Activated CD8-positive, alpha-beta memory T cell treated with anti-CD3 and anti-CD28 coated beads, Interleukin-2, amount 50 U/mL, for 4 hours (primary cell): ENCODE measurements around the gene ZFAND3.

Experiments used
- DNase-seq: peaks from one replicate; pipeline ENCODE4 v3.0.0-alpha.2; 2020

Gene ZFAND3

DNA sequence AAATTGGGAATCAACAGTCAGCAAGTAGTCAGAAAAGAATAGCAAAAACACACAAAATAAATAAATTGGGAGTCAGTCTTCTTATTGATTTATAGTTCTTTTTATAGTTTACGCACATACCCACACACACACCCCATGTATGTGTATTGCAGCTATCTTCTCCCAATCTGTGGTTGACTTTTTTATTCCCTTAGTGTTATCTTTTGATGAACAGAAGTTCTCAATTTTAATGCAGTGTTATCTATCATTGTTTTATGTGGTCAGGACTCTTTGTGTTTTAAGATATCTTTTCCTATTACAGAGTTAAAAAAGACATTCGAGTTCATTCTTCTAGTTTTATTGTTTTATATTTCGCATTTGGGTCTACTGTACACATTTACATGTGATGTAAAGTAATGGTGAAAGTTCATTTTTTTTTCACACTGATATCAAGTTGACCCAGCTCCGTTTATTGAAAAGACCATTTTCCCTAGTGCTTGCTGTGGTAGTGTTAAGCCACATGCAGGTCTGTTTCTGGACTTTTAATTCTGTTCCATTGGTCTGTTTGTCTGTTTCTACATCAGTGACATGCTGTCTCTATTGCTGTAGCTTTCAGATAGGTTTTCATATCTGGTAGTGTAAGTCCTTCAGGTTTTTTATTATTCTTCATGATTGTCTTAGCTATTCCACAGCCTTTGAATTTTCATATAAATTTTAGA is 78.4 kb downstream of the ZFAND3 start:
- DNase-seq, result no peak

DNA sequence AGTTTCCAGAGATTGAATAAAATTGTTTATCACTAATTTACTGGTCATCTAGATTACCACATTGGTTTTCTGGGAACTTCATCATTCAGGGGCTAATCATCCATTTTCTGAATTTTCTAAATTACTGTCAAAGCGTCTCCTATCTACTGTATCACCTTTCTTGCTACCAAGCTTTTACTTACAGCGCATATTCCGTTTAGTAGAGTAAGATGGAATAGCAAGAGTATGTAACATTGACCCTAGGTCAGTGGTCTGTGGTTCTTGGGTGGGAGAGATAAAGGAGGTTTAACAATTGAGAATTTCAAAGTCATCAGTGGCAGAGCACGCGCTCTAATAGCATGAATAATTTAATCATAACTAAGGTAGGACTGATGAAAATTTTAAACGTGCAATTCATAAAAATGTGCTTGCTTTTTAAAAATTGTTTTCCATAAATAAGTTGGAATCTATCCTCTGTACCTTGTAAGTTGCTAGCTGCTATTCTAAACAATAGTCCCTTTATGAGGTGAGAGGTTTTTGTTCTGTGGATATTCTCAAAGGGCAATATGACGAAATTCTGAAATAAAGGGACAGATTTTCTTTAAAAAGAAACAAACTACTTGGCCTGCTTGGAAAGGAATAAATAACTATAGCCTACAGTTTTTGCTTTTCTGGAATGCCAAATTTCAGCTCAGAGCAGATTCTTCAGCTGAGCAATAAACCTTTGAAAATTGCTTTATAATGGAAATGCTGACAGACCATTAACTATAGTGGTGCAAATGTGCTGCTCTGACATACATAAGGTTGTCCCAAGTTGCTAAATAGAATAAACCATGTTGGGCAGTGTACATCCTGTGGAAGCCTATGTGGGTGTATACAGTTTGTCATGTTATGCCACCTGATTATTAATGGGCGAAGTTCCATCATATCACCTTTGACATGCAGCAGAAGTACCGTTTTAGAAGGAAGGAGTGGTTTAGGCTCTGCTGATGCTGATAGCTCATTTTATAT is 84.1 kb downstream of the ZFAND3 start:
- no peak for DNase-seq

DNA sequence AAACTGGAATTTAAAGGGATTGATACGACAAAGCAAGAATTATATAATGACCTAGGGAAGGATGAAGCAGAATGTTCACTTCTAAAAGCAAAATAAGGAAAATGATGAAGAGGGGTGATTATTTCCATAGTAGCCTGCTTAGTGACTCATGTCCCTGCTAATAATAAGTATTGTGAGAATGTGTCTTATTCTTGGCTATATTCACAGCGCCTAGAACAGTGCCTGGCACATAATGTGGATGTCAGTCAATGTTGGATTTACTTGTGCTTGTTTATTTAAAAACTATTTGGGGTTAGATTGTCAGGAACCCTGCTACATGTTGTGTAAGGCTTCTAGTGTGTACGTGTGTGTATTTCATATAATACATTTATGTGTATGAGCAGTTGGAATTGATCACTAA is 85.1 kb downstream of the ZFAND3 start:
- no peak for DNase-seq

- DNase-seq, result no peak
Measured at GRCh38 chr6:37906121-37906520, 86.6 kb downstream of the ZFAND3 start.

GRCh38 chr6:37910998-37911397 is 91.5 kb downstream of the ZFAND3 start:
- no peak for DNase-seq

GRCh38 chr6:37913210-37913609 is 93.7 kb downstream of the ZFAND3 start:
- DNase-seq, result no peak

DNA sequence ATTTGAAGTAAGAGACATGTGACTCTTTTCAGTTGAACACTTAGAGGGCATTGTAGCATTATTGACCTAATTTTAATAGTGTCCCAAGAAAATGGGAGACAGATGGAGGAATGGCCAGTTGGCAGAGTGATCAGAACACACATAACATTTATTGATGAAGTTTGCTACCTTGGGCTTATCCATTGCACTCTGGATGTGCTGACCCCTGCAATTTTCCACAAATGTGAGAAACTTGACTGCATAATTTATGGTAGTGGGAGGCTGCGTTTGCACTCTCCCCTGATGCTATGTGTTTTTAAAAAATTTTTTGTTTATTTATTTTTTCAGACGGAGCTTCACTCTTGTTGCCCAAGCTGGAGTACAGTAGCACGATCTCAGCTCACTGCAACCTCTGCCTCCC is 95.9 kb downstream of the ZFAND3 start:
- DNase-seq, result no peak

GRCh38 chr6:37916149-37916548 is 96.6 kb downstream of the ZFAND3 start:
- DNase-seq, result no peak

DNA sequence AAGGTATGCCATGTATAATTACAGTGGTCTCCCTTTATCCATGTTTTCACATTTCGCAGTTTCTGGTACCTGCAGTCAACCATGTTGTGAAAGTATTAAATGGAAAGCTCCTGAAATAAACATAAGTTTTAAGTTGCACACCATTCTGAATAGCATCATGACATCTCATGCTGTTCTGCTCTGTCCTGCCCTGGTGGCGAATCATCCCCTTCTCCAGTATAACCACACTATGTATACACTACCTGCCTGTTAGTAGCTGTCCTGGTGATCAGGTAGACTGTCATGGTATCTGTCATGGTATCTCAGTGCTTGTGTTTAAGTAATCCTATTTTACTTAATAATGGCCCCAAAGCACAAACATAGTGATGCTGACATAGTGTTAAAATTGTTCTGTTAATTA is 97.1 kb downstream of the ZFAND3 start:
- DNase-seq, result no peak

- no peak for DNase-seq
Measured at GRCh38 chr6:37917566-37917965, 98.0 kb downstream of the ZFAND3 start.

GRCh38 chr6:37919417-37920157 is 100.1 kb downstream of the ZFAND3 start:
- DNase-seq, result no peak

DNA sequence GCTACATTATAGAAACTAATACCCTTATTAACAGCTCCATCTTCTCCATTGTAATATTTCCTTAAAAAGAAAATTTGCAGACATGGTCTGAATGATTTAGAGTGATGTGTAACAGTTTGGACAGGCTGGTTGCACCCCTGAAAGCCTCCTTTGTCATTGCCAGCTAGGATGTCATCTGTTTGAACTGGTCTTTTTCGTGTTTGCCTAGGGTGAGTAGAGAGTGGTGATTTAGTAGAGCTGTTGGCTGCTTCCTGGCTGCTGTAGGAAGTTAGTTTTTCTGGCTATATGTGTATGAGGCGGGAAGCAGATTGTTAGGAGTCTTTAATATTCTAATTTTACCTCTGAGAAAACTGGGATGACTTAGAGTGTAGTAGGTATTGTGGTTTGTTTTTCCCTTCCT is 101.1 kb downstream of the ZFAND3 start:
- DNase-seq, result no peak

- DNase-seq, result no peak
Measured at GRCh38 chr6:37922563-37922962, 103.0 kb downstream of the ZFAND3 start.

DNA sequence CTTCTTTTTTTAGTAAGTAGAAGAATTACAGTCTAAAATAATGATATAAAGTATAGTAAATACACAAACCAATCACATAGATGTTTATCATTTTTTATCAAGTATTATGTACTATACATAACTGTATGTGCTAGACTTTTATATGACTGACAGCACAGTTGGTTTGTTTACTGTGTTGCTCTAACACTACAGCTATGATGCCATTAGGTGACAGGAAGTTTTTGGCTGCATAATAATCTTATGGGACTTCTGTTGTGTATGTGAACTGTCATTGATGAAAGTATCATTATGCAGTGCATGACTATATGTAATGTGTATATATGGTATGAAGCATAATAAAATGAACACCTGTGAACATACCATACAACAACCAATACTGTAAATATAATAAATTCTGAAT is 104.0 kb downstream of the ZFAND3 start:
- no peak for DNase-seq

- no peak for DNase-seq
Measured at GRCh38 chr6:37926661-37927060, 107.1 kb downstream of the ZFAND3 start.

- no peak for DNase-seq
Measured at GRCh38 chr6:37928217-37928616, 108.7 kb downstream of the ZFAND3 start.

DNA sequence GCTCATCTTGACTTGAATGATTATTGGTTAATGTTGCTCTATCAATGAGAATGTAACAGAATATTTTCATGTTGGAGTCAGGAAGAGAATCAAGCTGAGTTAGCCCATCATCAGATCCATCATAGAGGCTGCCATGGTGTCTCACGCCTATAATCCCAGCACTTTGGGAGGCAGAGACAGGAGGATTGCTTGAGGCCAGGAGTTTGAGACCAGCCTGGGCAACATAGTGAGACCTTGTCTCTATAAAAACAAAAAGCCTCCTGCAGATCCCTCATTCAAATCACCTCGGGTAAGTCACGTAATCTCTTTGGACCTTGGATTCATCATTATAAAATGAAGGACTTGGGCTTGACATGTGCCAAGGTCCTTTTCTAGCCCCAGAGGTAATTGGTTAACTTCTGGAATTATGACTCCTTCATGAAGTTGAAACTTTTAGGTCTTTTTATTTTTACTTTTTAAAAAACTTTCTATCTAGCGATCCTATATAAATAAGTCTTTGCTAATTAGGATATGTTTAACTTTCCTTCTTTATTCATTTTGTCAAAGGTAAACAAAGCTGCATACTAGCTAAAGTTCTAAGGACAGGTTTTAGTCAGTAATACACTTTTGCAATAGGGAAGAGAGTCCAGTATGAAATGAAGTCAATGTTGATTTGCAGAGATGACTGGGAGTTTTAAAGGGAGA is 110.9 kb downstream of the ZFAND3 start:
- DNase-seq, result no peak

DNA sequence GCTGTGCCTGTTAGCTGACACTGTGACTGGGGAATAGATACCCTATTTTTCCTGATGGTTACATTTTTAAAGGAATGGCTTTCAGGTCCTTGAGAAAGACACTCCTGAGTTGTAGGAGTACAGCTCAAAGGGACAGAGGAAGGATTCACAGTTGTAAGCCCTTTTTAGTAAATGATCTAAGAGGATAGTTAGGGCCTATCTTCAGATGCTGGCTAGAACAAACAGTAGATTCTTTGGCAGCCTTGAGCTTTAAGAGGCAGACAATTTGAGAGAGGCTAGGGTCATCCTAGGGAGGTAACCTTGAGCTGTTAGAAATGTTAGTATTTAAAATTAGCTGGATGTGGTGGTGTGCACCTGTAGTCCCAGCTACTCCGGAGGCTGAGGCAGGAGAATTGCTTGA is 111.5 kb downstream of the ZFAND3 start:
- DNase-seq, result no peak

DNA sequence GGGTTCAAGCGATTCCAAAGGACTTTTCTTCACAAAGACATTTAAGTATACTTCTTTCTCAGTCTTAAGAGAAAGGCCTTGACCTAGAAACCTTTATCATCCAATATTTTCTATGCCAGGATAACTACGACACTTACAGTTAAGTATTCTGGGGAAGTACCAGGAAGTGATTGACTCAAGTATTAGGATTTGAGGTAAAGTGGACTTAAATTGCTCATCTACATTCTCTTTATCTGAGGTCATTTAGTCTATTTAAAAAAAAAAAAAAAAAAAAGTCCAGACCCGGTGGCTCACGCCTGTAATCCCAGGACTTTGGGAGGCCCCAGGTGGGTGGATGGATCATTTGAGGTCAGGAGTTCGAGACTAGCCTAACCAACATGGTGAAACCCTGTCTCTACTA is 114.7 kb downstream of the ZFAND3 start:
- DNase-seq, result no peak

- DNase-seq, result no peak
Measured at GRCh38 chr6:37936150-37936549, 116.6 kb downstream of the ZFAND3 start.

DNA sequence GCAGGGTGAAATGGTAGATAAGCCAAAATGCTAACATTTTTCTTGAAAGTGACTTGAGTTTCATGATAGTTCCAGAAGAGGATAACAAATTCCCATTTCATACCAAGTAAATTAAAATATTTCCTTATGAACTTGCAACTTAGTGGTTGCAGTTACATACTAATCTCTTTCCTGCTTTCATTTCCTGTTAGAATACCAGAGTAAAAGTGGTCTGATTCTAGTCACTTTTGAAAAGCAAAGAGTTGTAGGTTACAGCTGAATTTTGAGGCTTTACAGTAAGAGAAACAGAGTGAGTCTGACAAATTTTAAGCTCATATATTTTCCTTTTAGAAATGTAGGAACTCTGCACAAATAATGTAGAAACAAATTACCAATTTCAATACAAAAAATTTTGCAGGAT is 117.4 kb downstream of the ZFAND3 start:
- DNase-seq, result no peak

GRCh38 chr6:37938909-37939308 is 119.4 kb downstream of the ZFAND3 start:
- no peak for DNase-seq
